A549 treated with CpdA at 1 μM for 4 hours (cell line): ENCODE measurements around the gene SERTM2. TPM values are rescaled to one million over a fixed set of nuclear protein-coding genes. Genes with fewer than 3 reads are reported as not detected.

Experiments
- total RNA-seq: library from RNA; stranded (reverse); fragments of 200-300 nt; extraction: Qiagen RNA extraction; gene quantifications from 5 replicates; pipeline ENCODE4 v1.2.3, GENCODE V29; 2022; ENCODE audit warnings: low read depth

SERTM2 gene
- total RNA-seq, result not detected in 5 replicates

DNA sequence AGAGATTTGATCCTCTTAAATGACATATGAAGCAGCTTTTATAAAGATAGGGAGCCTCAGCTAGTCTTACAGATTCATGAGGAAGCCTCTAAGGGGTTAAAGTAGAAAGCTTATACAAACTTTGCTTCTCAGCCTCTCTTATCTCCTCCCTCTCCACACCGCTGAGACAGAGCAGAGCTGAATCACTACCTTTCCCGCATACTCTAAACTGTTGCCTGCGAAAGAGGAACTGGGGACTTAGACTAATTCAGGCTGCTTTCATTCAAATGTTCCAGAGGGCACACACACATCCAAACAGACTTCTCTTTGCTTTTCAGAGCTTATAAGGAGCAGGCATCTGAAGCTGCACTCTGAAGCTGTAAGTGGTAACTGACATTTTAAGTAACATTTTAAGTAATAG is at the start of gene SERTM2:
Gene SERTM2, plus strand, starts transcription at position 169 of the 400 bp plus-strand sequence. CDS start 7,213 bp downstream, outside the sequence.

Other genes with a start within 250 kb of the SERTM2 start
- gene CAPN6, start 241.2 kb upstream of the SERTM2 start, total RNA-seq, result not detected in 5 replicates
- not detected in 5 replicates for gene DCX, start 99.5 kb upstream of the SERTM2 start, total RNA-seq
- gene ALG13, start 169.5 kb downstream of the SERTM2 start, total RNA-seq, result 51.5 to 73.5 TPM (median 52.8 TPM) in 5 replicates